Adrenal gland (tissue), 19 donors: Measurements from ENCODE around the gene IGFBP4. TPM values are rescaled to one million over a fixed set of nuclear protein-coding genes. Genes with fewer than 3 reads are reported as not detected.

Experiments
- DNase-seq, 7 donors: peaks; one replicate each; pipeline ENCODE4 v3.0.0-alpha.2; 2019 to 2020
- H3K27ac ChIP-seq, 5 donors: fragments of 200-600 bp; sonication (generic) in 4 of 5; 1 replicate in 3 of 5; 2 replicates in 2 of 5; pipeline versions ENCODE4 v1.5.1 to v1.8.0; 2016 to 2020; ENCODE audit warnings: mild to moderate bottlenecking in 1 of 5
- H3K27me3 ChIP-seq: fragments of 200-600 bp; 2 replicates; pipeline ENCODE4 v1.8.0; 2021
- H3K36me3 ChIP-seq, 2 donors: fragments of 200-600 bp; replicated peaks in 1 of 2; 1 replicate in 1 of 2; 2 replicates in 1 of 2; pipeline versions ENCODE4 v1.5.1 to v1.8.0; 2018 to 2022
- H3K4me1 ChIP-seq, 2 donors: fragments of 200-600 bp; replicated peaks in 1 of 2; 1 replicate in 1 of 2; 2 replicates in 1 of 2; pipeline versions ENCODE4 v1.5.1 to v1.8.0; 2018 to 2021
- H3K4me3 ChIP-seq, 4 donors: fragments of 200-600 bp; sonication (generic) in 3 of 4; one replicate each; pipeline ENCODE4 v1.5.1; 2016 to 2018
- H3K9me3 ChIP-seq, 3 donors: fragments of 200-600 bp; sonication (generic) in 1 of 3; replicated peaks in 1 of 3; 1 replicate in 2 of 3; 2 replicates in 1 of 3; pipeline versions ENCODE4 v1.5.1 to v1.8.0; 2016 to 2021
- CTCF ChIP-seq, 6 experiments: fragments of 450-650 bp in 4 of 6; fragments of 200-600 bp in 2 of 6; sonication (generic) in 1 of 6; IDR thresholded peaks; 1 replicate in 5 of 6; 2 replicates in 1 of 6; pipeline versions ENCODE4 v1.5.1 to v1.8.0; 2016 to 2021; ENCODE audit warnings: antibody characterized with exemption in 6 of 6, mild to moderate bottlenecking in 2 of 6, moderate library complexity in 1 of 6
- POLR2A ChIP-seq, 2 donors: fragments of 450-650 bp; IDR thresholded peaks; one replicate each; pipeline ENCODE4 v1.6.1; 2017; ENCODE audit warnings: antibody characterized with exemption in 2 of 2, mild to moderate bottlenecking in 2 of 2, moderate library complexity in 1 of 2
- WGBS, 4 donors: extraction: QIAGEN DNeasy Blood & Tissue Kit in 2 of 4; methylation state at CpG; one replicate each; pipeline versions ENCODE4 v1.1.5 to v1.1.7; 2013 to 2017; 5-methylcytosine and 5-hydroxymethylcytosine counted together
- intact Hi-C, 2 donors: fragments of 100-400 bp; cut with DNase I; formaldehyde crosslinking; loops; one replicate each; pipeline versions ENCODE4 v1.14.1 to v1.15.0; 2022 to 2023
- long read RNA-seq, 10 donors: library from polyadenylated mRNA in 3 of 10; unstranded in 2 of 10; stranded (forward) in 1 of 10; transcript quantifications; one replicate each; pipeline ENCODE4 v2.0.0 and lab custom pipeline, GENCODE V29; 2021 to 2026
- polyA plus RNA-seq, 3 donors: library from polyadenylated mRNA; stranded (reverse); fragments of 200-250 nt in 2 of 3; fragments of 350-450 nt in 1 of 3; fragmentation: Illumina TruSeq in 1 of 3; extraction: RNeasy Lipid Tissue Mini Kit (QIAGEN cat#74804) in 1 of 3; gene quantifications; one replicate each; pipeline ENCODE4 v1.2.3, GENCODE V29; 2013 to 2014
- total RNA-seq, 9 donors: library from RNA; depleted of rRNA in 4 of 9; stranded (reverse); fragments of >200 nt in 4 of 9; fragments of 120-200 nt in 1 of 9; fragmentation: NEBNext Ultra II Directional in 1 of 9; extraction: Animal tissue kit (Norgen Biotek cat#: 25700) in 1 of 9; gene quantifications; one replicate each; pipeline versions ENCODE4 v1.1.0 to v1.2.4, GENCODE V29; 2013 to 2023
- donor health status: healthy with polysubstance abuse.
- donor health status: Bipolar disorder and iron deficiency.
- donor health status: DM: yes; HTN: yes; CAD: no.
- donor health status: DM: no; HTN: no; CAD: no.
- donor health status: DM: no; HTN: no; CAD: no.
- donor health status: DM: yes; HTN: yes; CAD: no.

The IGFBP4 gene
- total RNA-seq (100 to 1,000 TPM in 8 of 9 donors, 10 to 100 TPM in 1; 21.4 to 458 (median 235) TPM), polyA plus RNA-seq (100 to 1,000 TPM; 126 to 335 (median 276) TPM)
- long read RNA-seq, donor 1, transcript IGFBP4-201 (4 exons, 2,200 nt) = major isoform, 14 of 33 reads
- long read RNA-seq, donor 1, partial matches to known transcripts = 19 of 33 reads
- long read RNA-seq, donor 1, other reads (novel, unspliced or antisense) = 0 of 33 reads
- long read RNA-seq, donor 2, transcript IGFBP4-201 (4 exons, 2,200 nt) = major isoform, 18 of 18 reads
- long read RNA-seq, donor 2, partial matches to known transcripts = 0 of 18 reads
- long read RNA-seq, donor 2, other reads (novel, unspliced or antisense) = 0 of 18 reads
- long read RNA-seq, donor 3, transcript IGFBP4-201 (4 exons, 2,200 nt) = major isoform, 5 of 5 reads
- long read RNA-seq, donor 3, partial matches to known transcripts = 0 of 5 reads
- long read RNA-seq, donor 3, other reads (novel, unspliced or antisense) = 0 of 5 reads
- long read RNA-seq, donor 4, transcript IGFBP4-201 (4 exons, 2,200 nt) = major isoform, 27 of 47 reads
- long read RNA-seq, donor 4, partial matches to known transcripts = 17 of 47 reads
- long read RNA-seq, donor 4, other reads (novel, unspliced or antisense) = 3 of 47 reads
- long read RNA-seq, donor 5, transcript IGFBP4-201 (4 exons, 2,200 nt) = major isoform, 703 of 761 reads
- long read RNA-seq, donor 5, partial matches to known transcripts = 46 of 761 reads
- long read RNA-seq, donor 5, other reads (novel, unspliced or antisense) = 12 of 761 reads
- long read RNA-seq, donor 6, transcript IGFBP4-201 (4 exons, 2,200 nt) = major isoform, 11 of 38 reads
- long read RNA-seq, donor 6, partial matches to known transcripts = 25 of 38 reads
- long read RNA-seq, donor 6, other reads (novel, unspliced or antisense) = 2 of 38 reads
- long read RNA-seq, donor 7, transcript IGFBP4-201 (4 exons, 2,200 nt) = major isoform, 5 of 5 reads
- long read RNA-seq, donor 7, partial matches to known transcripts = 0 of 5 reads
- long read RNA-seq, donor 7, other reads (novel, unspliced or antisense) = 0 of 5 reads
- long read RNA-seq, donor 8, transcript IGFBP4-201 (4 exons, 2,200 nt) = major isoform, 29 of 56 reads
- long read RNA-seq, donor 8, partial matches to known transcripts = 27 of 56 reads
- long read RNA-seq, donor 8, other reads (novel, unspliced or antisense) = 0 of 56 reads
- long read RNA-seq, donor 9, transcript IGFBP4-201 (4 exons, 2,200 nt) = major isoform, 6 of 26 reads
- long read RNA-seq, donor 9, partial matches to known transcripts = 20 of 26 reads
- long read RNA-seq, donor 9, other reads (novel, unspliced or antisense) = 0 of 26 reads
- long read RNA-seq, donor 10, transcript IGFBP4-201 (4 exons, 2,200 nt) = major isoform, 11 of 11 reads
- long read RNA-seq, donor 10, partial matches to known transcripts = 0 of 11 reads
- long read RNA-seq, donor 10, other reads (novel, unspliced or antisense) = 0 of 11 reads

GRCh38 chr17:40443196-40443987, at the start of gene IGFBP4:
Gene IGFBP4 (plus strand): TSS chr17:40443450. CDS start chr17:40443736, 286 bp downstream.
- Histone ChIP-seq H3K27me3 (no peaks in the 10 kb centered on the region), H3K36me3 (no peaks in the 10 kb centered on the region), H3K9me3 (no peaks in the 10 kb centered on the region), H3K27ac (peak within 1 kb of the TSS in 4 of 5 donors; percentile 64 to 97 (median 81)), H3K4me1 (peaks cover 0 to 24% of the 10 kb centered on the region in 2 donors), H3K4me3 (peak within 1 kb of the TSS in 2 of 4 donors; percentile 32 to 60)
- DNase-seq = peak; percentile 66 to 75 (median 73)
- TF ChIP-seq CTCF (IDR thresholded peaks at IDR 0.05) (peak in 1 of 6 experiments; percentile 34), POLR2A (IDR thresholded peaks at IDR 0.05) (peak; percentile 72)
- 1 to 2% (median 1%) methylated on average over 16 to 98 of the region's 98 CpGs; no CpG with 5 or more reads in 1 of the 4 donors for WGBS, 4 donors
- intact Hi-C loops = loop anchor here (2.0 to 10.0 kb wide), 4 partner anchors 89 to 121 kb away; partner anchors contain the start of gene CCR7 (in 1 of the 2)

GRCh38 chr17:40399185-40399584, 44.1 kb upstream of the IGFBP4 start:
- no peak for TF ChIP-seq POLR2A (IDR thresholded peaks at IDR 0.05)
- peak; percentile 26 to 67 (median 55) for TF ChIP-seq CTCF (IDR thresholded peaks at IDR 0.05)
- no peak for DNase-seq
- no peak overlapping the region for H3K27ac ChIP-seq
- 34 to 51% (median 42%) methylated on average over 4 of the region's 4 CpGs for WGBS, 4 donors
- H3K36me3 ChIP-seq = no peaks in the 10 kb centered on the region
- no peaks in the 10 kb centered on the region for H3K4me1 ChIP-seq
- no peak overlapping the region for H3K4me3 ChIP-seq
- no peaks in the 10 kb centered on the region for H3K9me3 ChIP-seq
- intact Hi-C loops = no loop called here
- no peaks in the 10 kb centered on the region for H3K27me3 ChIP-seq

GRCh38 chr17:40402668-40403067, 40.6 kb upstream of the IGFBP4 start:
- H3K9me3 ChIP-seq = no peaks in the 10 kb centered on the region
- H3K4me3 ChIP-seq = no peak overlapping the region
- H3K36me3 ChIP-seq = no peaks in the 10 kb centered on the region
- H3K4me1 ChIP-seq = no peaks in the 10 kb centered on the region
- H3K27ac ChIP-seq = no peak overlapping the region
- TF ChIP-seq POLR2A (IDR thresholded peaks at IDR 0.05) (no peak), CTCF (IDR thresholded peaks at IDR 0.05) (no peak)
- intact Hi-C loops = no loop called here
- DNase-seq = no peak
- 88 to 100% (median 92%) methylated on average over 1 of the region's 1 CpG for WGBS, 4 donors
- H3K27me3 ChIP-seq = no peaks in the 10 kb centered on the region
